DND-41 (cell line): ENCODE results near the gene ASB7.
A peak's percentile ranks its signal among the peaks of the same experiment; 100 is the strongest.

Experiments used
- ATAC-seq: fragments of 200-7000 bp; cut with Tn5 transposase; 3 replicates; pipeline ENCODE4 v1.9.1; 2021; ENCODE audit warnings: low read depth; ENCODE audit not compliant: insufficient read depth
- DNase-seq: peaks from one replicate; pipeline ENCODE4 v3.0.0-alpha.2; 2020
- H2AFZ ChIP-seq: 2 replicates; pipeline ENCODE4 v1.6.0; 2012; ENCODE audit warnings: low read depth, low read length
- H3K27ac ChIP-seq: 2 replicates; pipeline ENCODE4 v1.5.1; 2012; ENCODE audit warnings: low read length, inconsistent platforms
- H3K27me3 ChIP-seq: fragments of 200-600 bp; sonication (generic); 2 replicates; pipeline ENCODE4 v1.6.0; 2012; ENCODE audit warnings: low read length, mild to moderate bottlenecking, inconsistent platforms; ENCODE audit not compliant: insufficient read depth, poor library complexity
- H3K36me3 ChIP-seq: 2 replicates; pipeline ENCODE4 v1.5.1; 2012; ENCODE audit warnings: low read length, inconsistent platforms; ENCODE audit not compliant: insufficient read depth
- H3K4me1 ChIP-seq: 2 replicates; pipeline ENCODE4 v1.5.1; 2012; ENCODE audit warnings: mild to moderate bottlenecking, low read length; ENCODE audit not compliant: insufficient read depth
- H3K4me2 ChIP-seq: 2 replicates; pipeline ENCODE4 v1.6.0; 2012; ENCODE audit warnings: mild to moderate bottlenecking, moderate library complexity, low read length, inconsistent platforms; ENCODE audit not compliant: insufficient read depth
- H3K4me3 ChIP-seq, 2 experiments: fragments of 200-600 bp in 1 of 2; shearing (Covaris generic) in 1 of 2; 2 replicates each; pipeline ENCODE4 v1.5.1; 2012 to 2016; ENCODE audit warnings: inconsistent platforms in 2 of 2, low read length in 2 of 2, mild to moderate bottlenecking in 2 of 2, low read depth in 1 of 2, moderate library complexity in 1 of 2
- H3K79me2 ChIP-seq: 2 replicates; pipeline ENCODE4 v1.6.0; 2012; ENCODE audit warnings: low read length, inconsistent platforms; ENCODE audit not compliant: insufficient read depth
- H3K9ac ChIP-seq: 2 replicates; pipeline ENCODE4 v1.6.0; 2012; ENCODE audit warnings: low read depth, mild to moderate bottlenecking, inconsistent platforms, low read length, moderate library complexity
- H3K9me3 ChIP-seq: 2 replicates; pipeline ENCODE4 v1.5.1; 2012; ENCODE audit warnings: low read length, moderate library complexity, mild to moderate bottlenecking, inconsistent platforms; ENCODE audit not compliant: insufficient read depth, severe bottlenecking
- H4K20me1 ChIP-seq: 2 replicates; pipeline ENCODE4 v1.6.0; 2012; ENCODE audit warnings: low read length; ENCODE audit not compliant: insufficient read depth
- EZH2 ChIP-seq: IDR thresholded peaks from 3 replicates; pipeline ENCODE4 v1.6.1; 2012; ENCODE audit warnings: borderline replicate concordance, low read depth, mild to moderate bottlenecking, moderate library complexity, low read length, inconsistent platforms; ENCODE audit not compliant: severe bottlenecking
- TF ChIP-seq, protein P1 (sequence below): IDR thresholded peaks from 2 replicates; pipeline ENCODE4 v1.5.1; 2012; ENCODE audit warnings: borderline replicate concordance, low read length, moderate library complexity, mild to moderate bottlenecking; ENCODE audit not compliant: poor library complexity, severe bottlenecking; ENCODE audit errors: extremely low read depth

The ASB7 gene

DNA sequence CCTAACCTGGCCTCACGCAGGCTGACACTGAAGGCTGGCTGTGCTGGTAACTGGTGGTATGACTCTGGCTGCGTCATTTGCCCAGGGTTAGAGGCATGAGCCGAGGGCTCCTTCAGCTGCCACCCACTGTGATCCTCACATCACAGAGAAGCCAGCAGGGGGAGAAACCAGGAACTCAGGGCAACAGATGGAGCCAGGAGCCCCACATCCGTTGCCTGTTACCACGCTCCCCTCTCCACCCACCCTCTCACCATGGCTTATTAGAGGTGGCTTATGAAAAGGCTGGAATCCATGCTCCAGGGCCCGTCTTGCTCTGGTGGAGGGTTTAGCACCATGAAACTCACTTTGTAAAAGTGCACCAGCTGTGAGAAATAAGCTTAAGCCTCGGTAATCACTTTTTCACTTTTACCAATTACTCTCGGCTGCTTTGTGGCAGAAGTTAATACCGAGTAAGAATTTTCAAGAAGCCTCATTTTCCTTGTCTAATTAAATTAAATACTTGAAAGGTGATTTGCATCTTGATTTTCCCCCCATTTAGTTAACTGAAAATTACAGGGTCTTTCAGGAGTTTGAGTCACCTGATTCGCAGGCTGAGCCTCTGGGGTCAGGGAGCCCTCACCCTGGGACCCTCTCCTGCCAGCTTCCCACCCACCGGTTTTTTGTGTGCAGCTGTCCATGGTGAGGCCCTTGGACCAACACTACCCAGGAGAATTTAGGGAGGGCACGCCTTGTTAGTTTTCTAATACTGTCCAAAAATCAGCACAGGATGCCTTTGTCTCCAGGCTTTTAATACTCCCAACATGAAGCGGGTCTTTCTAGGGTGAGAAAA is 60.9 kb downstream of the ASB7 start:
- TF ChIP-seq EZH2 = no peak
- TF ChIP-seq, protein P1, sequence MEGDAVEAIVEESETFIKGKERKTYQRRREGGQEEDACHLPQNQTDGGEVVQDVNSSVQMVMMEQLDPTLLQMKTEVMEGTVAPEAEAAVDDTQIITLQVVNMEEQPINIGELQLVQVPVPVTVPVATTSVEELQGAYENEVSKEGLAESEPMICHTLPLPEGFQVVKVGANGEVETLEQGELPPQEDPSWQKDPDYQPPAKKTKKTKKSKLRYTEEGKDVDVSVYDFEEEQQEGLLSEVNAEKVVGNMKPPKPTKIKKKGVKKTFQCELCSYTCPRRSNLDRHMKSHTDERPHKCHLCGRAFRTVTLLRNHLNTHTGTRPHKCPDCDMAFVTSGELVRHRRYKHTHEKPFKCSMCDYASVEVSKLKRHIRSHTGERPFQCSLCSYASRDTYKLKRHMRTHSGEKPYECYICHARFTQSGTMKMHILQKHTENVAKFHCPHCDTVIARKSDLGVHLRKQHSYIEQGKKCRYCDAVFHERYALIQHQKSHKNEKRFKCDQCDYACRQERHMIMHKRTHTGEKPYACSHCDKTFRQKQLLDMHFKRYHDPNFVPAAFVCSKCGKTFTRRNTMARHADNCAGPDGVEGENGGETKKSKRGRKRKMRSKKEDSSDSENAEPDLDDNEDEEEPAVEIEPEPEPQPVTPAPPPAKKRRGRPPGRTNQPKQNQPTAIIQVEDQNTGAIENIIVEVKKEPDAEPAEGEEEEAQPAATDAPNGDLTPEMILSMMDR = peak; percentile 34
- peak; percentile 36 for DNase-seq

DNA sequence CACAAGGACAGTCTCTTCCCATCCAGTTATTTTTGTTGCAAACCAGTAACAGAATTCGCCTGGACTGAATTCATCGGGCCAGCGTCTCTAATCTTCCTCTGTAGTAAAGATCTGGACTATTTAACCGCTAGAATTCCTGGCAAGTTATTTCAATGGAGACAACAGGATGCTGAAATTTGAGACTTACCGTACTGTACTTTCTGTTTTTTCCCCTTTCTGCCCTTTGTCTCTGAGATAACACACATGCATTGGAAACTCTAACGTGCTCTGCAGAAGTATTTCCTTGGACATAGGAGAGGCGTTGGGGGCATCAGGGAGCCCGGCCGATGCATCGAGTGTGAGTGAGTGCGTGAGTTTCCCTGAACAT is 61.5 kb downstream of the ASB7 start:
- H2AFZ ChIP-seq = no peak overlapping the region
- no peaks in the 10 kb centered on the region for H4K20me1 ChIP-seq
- H3K79me2 ChIP-seq = no peaks in the 10 kb centered on the region
- no peaks in the 10 kb centered on the region for H3K4me1 ChIP-seq
- DNase-seq (no peak), ATAC-seq (no peak)
- H3K27ac ChIP-seq = no peak overlapping the region
- H3K4me3 ChIP-seq = no peak overlapping the region
- no peaks in the 10 kb centered on the region for H3K36me3 ChIP-seq
- no peak overlapping the region for H3K9ac ChIP-seq
- no peak overlapping the region for H3K4me2 ChIP-seq
- no peak for TF ChIP-seq EZH2
- TF ChIP-seq, protein P1 = no peak
- no peaks in the 10 kb centered on the region for H3K9me3 ChIP-seq
- H3K27me3 ChIP-seq = peaks cover 5% of the 10 kb centered on the region

More for the DNA sequence above, 60.9 kb downstream of the ASB7 start:
- Histone ChIP-seq H3K4me1 (no peaks in the 10 kb centered on the region), H3K27me3 (peaks cover 5% of the 10 kb centered on the region), H3K36me3 (no peaks in the 10 kb centered on the region), H3K27ac (no peak overlapping the region), H3K9ac (no peak overlapping the region), H3K4me3 (no peak overlapping the region), H2AFZ (no peak overlapping the region), H4K20me1 (no peaks in the 10 kb centered on the region), H3K9me3 (no peaks in the 10 kb centered on the region), H3K4me2 (no peak overlapping the region), H3K79me2 (no peaks in the 10 kb centered on the region)
- ATAC-seq = peak; percentile 74

DNA sequence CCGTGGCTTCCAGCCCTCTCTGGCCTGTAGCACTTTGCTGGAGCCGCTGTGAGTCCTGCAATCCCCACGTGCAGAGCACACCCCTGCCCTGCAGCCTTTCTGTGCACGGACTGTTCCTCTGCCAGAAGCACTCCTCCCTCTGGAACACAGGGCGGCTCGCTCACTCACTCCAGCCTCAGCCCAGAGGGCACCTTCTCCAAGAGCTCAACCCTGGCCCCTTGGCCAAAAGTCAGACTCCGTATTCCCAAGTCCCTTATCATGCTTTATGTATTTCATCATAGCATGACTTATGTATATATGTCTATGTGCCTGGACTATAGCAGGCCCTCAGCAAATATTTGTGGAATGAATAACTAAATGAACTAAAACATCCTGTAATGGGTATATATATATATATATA is 63.2 kb downstream of the ASB7 start:
- no peaks in the 10 kb centered on the region for H3K9me3 ChIP-seq
- TF ChIP-seq EZH2 = no peak
- TF ChIP-seq, protein P1 = no peak
- no peak overlapping the region for H3K9ac ChIP-seq
- H4K20me1 ChIP-seq = no peaks in the 10 kb centered on the region
- H3K36me3 ChIP-seq = no peaks in the 10 kb centered on the region
- DNase-seq = no peak
- H2AFZ ChIP-seq = no peak overlapping the region
- no peak for ATAC-seq
- H3K27ac ChIP-seq = no peak overlapping the region
- H3K4me2 ChIP-seq = no peak overlapping the region
- no peaks in the 10 kb centered on the region for H3K79me2 ChIP-seq
- H3K27me3 ChIP-seq = peaks cover 5% of the 10 kb centered on the region
- H3K4me3 ChIP-seq = no peak overlapping the region
- no peaks in the 10 kb centered on the region for H3K4me1 ChIP-seq
